Gastroesophageal sphincter (tissue), 3 donors: ENCODE measurements around the gene CAMTA2.

Experiments used
- CTCF ChIP-seq, 4 experiments: fragments of 200-600 bp in 2 of 4; fragments of 450-650 bp in 2 of 4; sonication (generic) in 1 of 4; IDR thresholded peaks; one replicate each; pipeline ENCODE4 v1.5.1; 2017 to 2019; ENCODE audit warnings: antibody characterized with exemption in 4 of 4, mild to moderate bottlenecking in 2 of 4, moderate library complexity in 2 of 4
- EP300 ChIP-seq: sonication (generic); formaldehyde crosslinking; IDR thresholded peaks from one replicate; pipeline ENCODE4 v1.6.1; 2017; ENCODE audit warnings: antibody characterized with exemption, mild to moderate bottlenecking
- POLR2A ChIP-seq, 2 donors: fragments of 450-650 bp; IDR thresholded peaks; one replicate each; pipeline ENCODE4 v1.6.1; 2017; ENCODE audit warnings: antibody characterized with exemption in 2 of 2, mild to moderate bottlenecking in 2 of 2, moderate library complexity in 1 of 2
- POLR2AphosphoS5 ChIP-seq: sonication (generic); formaldehyde crosslinking; IDR thresholded peaks from one replicate; pipeline ENCODE4 v1.6.1; 2017; ENCODE audit warnings: antibody characterized with exemption

DNA sequence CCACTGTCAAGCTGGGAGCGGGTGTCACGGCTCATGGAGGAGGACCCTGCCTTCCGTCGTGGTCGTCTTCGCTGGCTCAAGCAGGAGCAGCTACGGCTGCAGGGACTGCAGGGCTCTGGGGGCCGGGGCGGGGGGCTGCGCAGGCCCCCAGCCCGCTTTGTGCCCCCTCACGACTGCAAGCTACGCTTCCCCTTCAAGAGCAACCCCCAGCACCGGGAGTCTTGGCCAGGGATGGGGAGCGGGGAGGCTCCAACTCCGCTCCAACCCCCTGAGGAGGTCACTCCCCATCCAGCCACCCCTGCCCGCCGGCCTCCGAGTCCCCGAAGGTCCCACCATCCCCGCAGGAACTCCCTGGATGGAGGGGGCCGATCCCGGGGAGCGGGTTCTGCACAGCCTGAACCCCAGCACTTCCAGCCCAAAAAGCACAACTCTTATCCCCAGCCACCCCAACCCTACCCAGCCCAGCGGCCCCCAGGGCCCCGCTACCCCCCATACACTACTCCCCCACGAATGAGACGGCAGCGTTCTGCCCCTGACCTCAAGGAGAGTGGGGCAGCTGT is 36.2 kb upstream of the CAMTA2 start:
- no peak for TF ChIP-seq CTCF (IDR thresholded peaks at IDR 0.05)
- no peak for TF ChIP-seq POLR2AphosphoS5
- TF ChIP-seq POLR2A (IDR thresholded peaks at IDR 0.05), result no peak
- TF ChIP-seq EP300, result no peak
